GM18511 (cell line): ENCODE results near the gene EMC10.
"Not testable (repeated sequence)": the region's sequence is repeated elsewhere in the genome, so short reads cannot be mapped to it uniquely, and the experiment has no call there.

ENCODE experiments used
- ATAC-seq: cut with Tn5 transposase; IDR thresholded peaks from one replicate; pipeline ENCODE4 v1.9.1; 2021; ENCODE audit warnings: mild to moderate bottlenecking, moderate library complexity; ENCODE audit not compliant: unreplicated experiment

The EMC10 gene

GRCh38 chr19:50512999-50513745, 36.9 kb downstream of the EMC10 start:
- ATAC-seq = no peak

DNA sequence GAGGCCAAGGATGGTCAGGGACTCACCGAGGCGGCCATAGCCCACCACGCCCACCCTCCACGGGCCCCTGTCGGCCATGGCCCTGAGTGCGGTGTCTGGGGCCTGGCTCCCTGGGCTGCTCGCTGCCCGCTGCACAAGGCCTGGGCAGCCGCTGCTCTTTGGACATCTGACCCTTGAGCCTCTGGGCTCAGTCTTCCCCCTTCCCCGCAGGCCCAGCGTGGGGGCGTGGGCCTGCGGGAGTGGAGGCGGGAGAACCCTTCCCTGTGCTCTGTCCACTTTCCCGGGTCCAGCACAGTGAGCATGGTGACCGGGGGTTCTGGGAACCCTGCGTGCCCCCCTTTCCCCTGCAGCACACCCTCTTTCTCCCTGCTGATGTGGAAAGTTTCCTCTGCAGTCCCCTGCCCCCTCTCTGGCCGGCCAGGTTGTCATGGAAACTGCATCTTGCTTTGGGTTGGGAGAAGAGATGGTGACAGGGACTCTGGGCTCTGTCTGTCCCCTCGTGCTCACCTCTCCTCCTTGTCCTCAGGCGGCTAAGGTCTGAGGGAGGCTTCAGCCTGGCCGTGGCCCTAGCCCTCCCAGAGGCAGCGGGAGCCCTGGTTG, 37.5 kb downstream of the EMC10 start, which contains the start of gene ASPDH:
TSS of gene ASPDH (minus strand) at position 168 of the 600 bp plus-strand sequence. CDS start at position 78, 90 bp downstream.
- ATAC-seq = no peak

GRCh38 chr19:50514346-50515167, 38.2 kb downstream of the EMC10 start:
- no peak for ATAC-seq

- ATAC-seq = no peak
These were observed 38.9 kb downstream of the EMC10 start for GRCh38 chr19:50515168-50515561.

- ATAC-seq = no peak
These were observed 40.1 kb downstream of the EMC10 start for GRCh38 chr19:50516456-50516855.

- ATAC-seq = no peak
These were observed 40.8 kb downstream of the EMC10 start for GRCh38 chr19:50516964-50517703.

- ATAC-seq = no peak
These were observed 41.4 kb downstream of the EMC10 start for GRCh38 chr19:50517704-50518075.

DNA sequence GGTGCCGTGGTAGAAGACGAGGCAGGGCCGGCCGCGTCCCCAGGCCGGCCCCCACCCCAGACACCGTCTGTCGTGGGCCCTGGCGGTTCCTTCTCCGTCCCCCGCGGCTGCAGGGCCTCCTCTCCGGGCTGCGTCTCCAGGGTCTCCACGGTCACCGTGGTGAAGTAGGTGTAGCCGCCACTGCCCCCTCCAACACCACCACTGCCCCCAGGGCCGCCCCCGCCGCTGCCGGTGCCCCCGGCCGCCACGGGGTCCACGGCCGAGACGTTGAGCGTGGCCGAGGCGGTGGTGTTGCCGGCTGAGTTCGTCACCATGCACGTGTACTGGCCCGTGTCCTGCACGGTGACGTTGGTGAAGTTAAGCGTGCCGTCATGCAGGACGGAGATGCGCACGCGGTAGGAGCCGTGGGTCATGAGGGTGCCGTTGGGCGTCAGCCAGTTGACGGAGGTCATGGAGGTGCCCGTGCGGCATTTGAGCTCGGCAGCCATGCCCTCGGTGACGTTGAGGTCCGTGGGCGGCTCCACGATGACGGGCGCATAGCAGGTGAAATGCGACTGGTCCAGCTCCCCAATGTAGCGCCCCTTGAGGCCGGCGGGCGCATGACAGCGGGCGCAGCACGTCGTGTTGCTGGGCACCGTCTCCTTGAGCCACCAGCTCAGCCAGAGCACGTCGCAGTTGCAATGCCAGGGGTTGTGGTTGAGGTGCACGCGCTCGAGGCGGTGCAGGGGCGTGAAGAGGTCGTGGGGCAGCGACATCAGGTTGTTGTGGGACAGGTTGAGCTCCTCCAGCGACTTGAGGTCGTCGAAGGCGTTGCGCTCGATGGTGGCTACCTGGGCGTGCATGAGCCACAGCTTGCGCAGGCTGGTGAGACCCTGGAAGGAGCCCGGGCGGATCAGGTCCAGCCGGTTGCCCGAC, 42.0 kb downstream of the EMC10 start:
- no peak for ATAC-seq

- ATAC-seq = no peak
These were observed 42.8 kb downstream of the EMC10 start for GRCh38 chr19:50519006-50519575.

DNA sequence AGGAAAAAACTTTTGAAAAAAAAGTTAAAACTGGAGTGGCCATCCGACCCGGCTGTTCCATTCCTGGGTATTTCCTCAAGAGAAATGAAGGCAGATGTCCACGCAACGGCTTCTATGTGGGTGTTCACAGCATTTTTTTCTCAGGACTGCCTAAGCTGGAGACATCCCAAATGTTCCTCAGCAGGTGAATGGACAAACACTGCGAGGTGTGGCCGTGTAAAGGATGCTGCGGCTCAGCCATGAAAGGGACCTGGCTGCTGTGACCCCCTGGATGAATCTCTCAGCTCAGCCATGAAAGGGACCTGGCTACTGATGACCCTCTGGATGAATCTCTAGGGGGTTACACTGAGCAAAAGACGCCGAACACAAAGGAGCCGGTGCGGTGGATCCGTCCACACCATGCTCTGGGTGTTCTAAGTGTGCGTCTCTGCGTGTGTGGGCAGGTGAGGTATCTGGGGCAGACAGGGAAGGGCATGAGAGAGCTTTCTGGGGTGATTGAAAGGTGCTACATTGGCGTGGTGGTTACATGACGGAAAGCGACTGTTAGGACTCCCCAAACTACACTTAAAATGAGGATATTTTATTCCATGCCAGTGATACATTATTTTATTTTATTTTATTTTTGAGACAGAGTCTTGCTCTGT, 44.6 kb downstream of the EMC10 start:
- no peak for ATAC-seq

DNA sequence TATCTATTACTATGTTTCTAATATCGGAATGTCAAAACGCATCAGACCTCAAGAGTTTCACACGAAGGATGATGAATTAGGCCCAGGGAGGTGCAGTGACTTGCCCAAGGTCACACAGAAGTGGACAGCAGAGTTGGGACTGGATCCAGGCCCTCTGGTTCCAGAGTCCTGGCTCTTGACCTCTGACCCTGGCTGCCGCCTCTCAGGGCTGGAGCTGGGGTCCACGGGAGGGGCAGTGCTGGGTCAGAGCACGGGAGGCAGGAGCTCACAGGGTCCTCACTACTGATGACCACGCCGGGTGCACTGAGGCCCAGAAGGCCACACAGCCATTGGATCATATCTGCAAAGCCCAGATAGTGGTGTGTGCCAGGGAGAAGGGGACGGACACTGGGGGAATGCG, 46.6 kb downstream of the EMC10 start:
- ATAC-seq = no peak

DNA sequence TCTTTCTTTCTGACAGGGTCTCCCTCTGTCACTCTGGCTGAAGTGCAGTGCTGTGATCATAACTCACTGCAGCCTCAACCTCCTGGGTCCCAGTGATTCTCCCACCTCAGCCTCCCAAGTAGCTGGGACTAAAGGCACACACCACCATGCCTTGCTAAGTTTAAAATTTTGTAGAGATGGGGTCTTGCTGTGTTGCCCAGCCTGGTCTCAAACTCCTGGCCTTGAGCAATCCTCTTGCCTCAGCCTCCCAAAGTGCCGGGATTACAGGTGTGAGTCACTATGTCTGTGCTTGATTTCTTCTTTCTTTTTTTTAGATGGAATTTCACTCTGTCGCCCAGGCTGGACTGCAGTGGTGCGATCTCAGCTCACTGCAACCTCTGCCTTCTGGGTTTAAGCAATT, 51.7 kb downstream of the EMC10 start:
- not testable (repeated sequence) for ATAC-seq

DNA sequence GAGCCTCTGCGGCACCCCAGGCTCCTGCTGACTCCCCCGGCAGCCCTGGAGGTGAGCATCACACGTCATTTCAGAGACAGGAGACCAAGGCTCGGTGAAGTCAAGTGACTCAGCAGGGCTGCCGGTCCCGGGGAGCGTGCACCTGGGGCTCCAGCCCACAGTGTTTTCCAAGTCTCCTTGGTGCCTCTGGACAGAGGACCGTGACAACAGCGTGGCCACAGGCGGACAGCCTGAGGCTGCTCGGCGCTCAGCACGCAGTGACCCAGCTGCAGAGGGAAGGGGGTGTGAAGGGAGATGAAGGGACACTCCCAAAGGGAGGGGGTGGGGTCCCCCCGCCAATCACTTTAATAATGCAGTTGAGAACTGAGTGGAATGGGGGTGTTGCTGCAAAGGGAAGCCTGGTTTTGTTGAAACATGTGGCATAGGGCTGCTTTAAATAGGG, 54.9 kb downstream of the EMC10 start:
- ATAC-seq = no peak

DNA sequence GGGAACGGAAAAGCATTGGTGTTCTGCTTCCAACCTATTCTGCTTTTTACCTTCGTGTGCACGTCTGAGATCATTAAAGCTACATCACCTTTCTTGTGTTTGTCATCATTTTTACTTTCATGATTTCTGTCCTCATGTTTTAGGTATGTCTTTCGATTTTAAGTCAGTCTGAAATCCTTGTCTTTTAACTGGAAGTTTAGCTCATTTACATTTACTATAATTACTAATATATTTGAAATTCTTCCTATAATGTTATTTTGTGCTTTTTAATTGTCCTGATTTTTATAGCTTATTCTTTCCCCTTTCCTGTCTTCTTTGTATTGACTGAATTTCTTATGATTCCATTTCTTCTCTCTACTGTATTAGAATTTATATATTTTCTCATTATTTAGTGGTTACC, 56.6 kb downstream of the EMC10 start:
- ATAC-seq = no peak

DNA sequence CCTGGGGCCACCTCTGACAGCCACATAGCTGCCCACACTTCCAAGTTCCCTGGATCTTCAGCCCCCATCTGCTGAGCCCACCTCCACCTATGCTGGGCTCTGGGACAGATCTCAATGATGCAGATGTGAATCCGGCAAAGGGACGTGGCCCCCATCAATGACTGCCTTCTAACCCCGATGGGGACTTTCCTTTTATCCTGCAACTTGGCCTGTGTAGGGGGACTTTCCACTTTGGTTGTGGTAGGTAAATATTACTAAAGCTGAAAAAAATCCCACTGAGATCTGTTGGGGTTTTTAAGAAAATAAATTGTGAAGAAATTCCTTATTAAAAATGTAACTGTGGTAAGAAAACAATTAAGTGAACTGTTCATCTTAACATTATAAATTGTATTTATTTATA, 58.2 kb downstream of the EMC10 start:
- no peak for ATAC-seq

DNA sequence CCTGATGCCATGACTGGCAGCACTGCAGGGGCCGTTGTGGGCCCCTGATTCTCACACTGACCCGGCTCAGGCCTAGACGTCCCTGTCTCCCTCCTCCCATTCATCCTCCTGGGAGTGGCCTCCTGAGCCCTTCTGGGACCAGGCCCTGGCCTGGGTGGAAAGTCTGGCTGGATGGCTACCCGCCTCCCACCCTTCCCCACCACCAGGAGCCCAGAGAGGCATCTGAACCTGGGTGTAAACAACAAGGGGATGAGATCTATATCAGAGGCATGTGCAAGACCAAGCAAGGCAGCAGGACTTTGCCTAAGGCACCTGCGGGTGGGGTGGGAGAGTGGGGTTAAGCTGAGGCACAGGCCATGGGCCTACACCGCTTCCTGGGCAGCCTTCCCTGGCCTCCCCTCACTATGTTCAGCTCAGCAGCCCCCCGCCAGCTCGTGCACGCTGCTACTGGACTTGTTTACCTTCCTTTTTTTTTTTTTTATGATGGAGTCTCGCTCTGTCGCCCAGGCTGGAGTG, 59.4 kb downstream of the EMC10 start:
- no peak for ATAC-seq

- no peak for ATAC-seq
These were observed 60.5 kb downstream of the EMC10 start for GRCh38 chr19:50536662-50537305.

- no peak for ATAC-seq
These were observed 61.0 kb downstream of the EMC10 start for GRCh38 chr19:50537306-50537685.
